ENCODE measurements around the gene MIPOL1.
"Not testable (repeated sequence)": the region's sequence is repeated elsewhere in the genome, so short reads cannot be mapped to it uniquely, and the experiment has no call there.

The MIPOL1 gene

GRCh38 chr14:37236044-37236443, 38.3 kb downstream of the MIPOL1 start:
- DNase-seq, result not testable (repeated sequence)

- DNase-seq, result no peak
Observed at GRCh38 chr14:37237094-37237493, 39.4 kb downstream of the MIPOL1 start.

GRCh38 chr14:37237735-37238200, 40.0 kb downstream of the MIPOL1 start:
- DNase-seq, result no peak

GRCh38 chr14:37241198-37241597, 43.5 kb downstream of the MIPOL1 start:
- DNase-seq, result no peak

GRCh38 chr14:37246427-37246829, 48.7 kb downstream of the MIPOL1 start:
- DNase-seq, result peak; percentile 43

- DNase-seq, result no peak
Observed at GRCh38 chr14:37247791-37248461, 50.2 kb downstream of the MIPOL1 start.

- no peak for DNase-seq
Observed at GRCh38 chr14:37251775-37252174, 54.0 kb downstream of the MIPOL1 start.

- no peak for DNase-seq
Observed at GRCh38 chr14:37252434-37252833, 54.7 kb downstream of the MIPOL1 start.

GRCh38 chr14:37253905-37254304, 56.2 kb downstream of the MIPOL1 start:
- DNase-seq, result no peak

- DNase-seq, result no peak
Observed at GRCh38 chr14:37254411-37254947, 56.7 kb downstream of the MIPOL1 start.

- DNase-seq, result no peak
Observed at GRCh38 chr14:37257501-37258070, 59.8 kb downstream of the MIPOL1 start.

- DNase-seq, result no peak
Observed at GRCh38 chr14:37262649-37263048, 64.9 kb downstream of the MIPOL1 start.

GRCh38 chr14:37263656-37264236, 66.0 kb downstream of the MIPOL1 start:
- no peak for DNase-seq

- DNase-seq, result no peak
Observed at GRCh38 chr14:37268788-37269187, 71.1 kb downstream of the MIPOL1 start.

- DNase-seq, result no peak
Observed at GRCh38 chr14:37270629-37271028, 72.9 kb downstream of the MIPOL1 start.

GRCh38 chr14:37272569-37272968, 74.8 kb downstream of the MIPOL1 start:
- no peak for DNase-seq

GRCh38 chr14:37274652-37275051, 76.9 kb downstream of the MIPOL1 start:
- DNase-seq, result no peak

- no peak for DNase-seq
Observed at GRCh38 chr14:37275963-37276362, 78.2 kb downstream of the MIPOL1 start.

- DNase-seq, result no peak
Observed at GRCh38 chr14:37278636-37279538, 81.2 kb downstream of the MIPOL1 start.

GRCh38 chr14:37279818-37280217, 82.1 kb downstream of the MIPOL1 start:
- DNase-seq, result no peak

- no peak for DNase-seq
Observed at GRCh38 chr14:37284760-37285159, 87.0 kb downstream of the MIPOL1 start.

- DNase-seq, result no peak
Observed at GRCh38 chr14:37285220-37285619, 87.5 kb downstream of the MIPOL1 start.

GRCh38 chr14:37289688-37290087, 92.0 kb downstream of the MIPOL1 start:
- no peak for DNase-seq

All from NCI-H1436 (cell line).